OCI-LY7 (cell line): ENCODE results near the gene TSR2. TPM values are rescaled to one million over a fixed set of nuclear protein-coding genes. Genes with fewer than 3 reads are reported as not detected.

Source experiments
- BruUV-seq: library from RNA; stranded (reverse); fragments of 400-500 nt; replicated peaks from 2 replicates; lab custom pipeline; 2021; lab: Mats Ljungman, UMichigan
- CTCF ChIA-PET: fragments of 300-600 bp; sonication (Branson Sonifier 250); formaldehyde crosslinking; loops from one replicate; lab custom pipeline; 2022; ENCODE audit warnings: antibody characterized with exemption; ENCODE audit not compliant: unreplicated experiment; lab: Charles Lee
- POLR2A ChIA-PET: fragments of 300-600 bp; sonication (Branson Sonifier 250); formaldehyde crosslinking; loops from one replicate; lab custom pipeline; 2022; ENCODE audit warnings: antibody characterized with exemption; lab: Charles Lee
- DNase-seq: peaks from one replicate; pipeline ENCODE4 v3.0.0-alpha.2; 2015; ENCODE audit warnings: low spot score
- H2AFZ ChIP-seq: fragments of 200-600 bp; sonication (generic), shearing (Covaris generic); 2 replicates; pipeline ENCODE4 v1.6.1; 2014; ENCODE audit warnings: mild to moderate bottlenecking, antibody characterized with exemption, low read length, moderate library complexity
- H3K27ac ChIP-seq: fragments of 200-600 bp; sonication (generic); 2 replicates; pipeline ENCODE4 v1.5.1; 2014; ENCODE audit warnings: mixed run types, low read depth, mild to moderate bottlenecking, moderate library complexity, low read length, inconsistent platforms; ENCODE audit not compliant: poor library complexity, severe bottlenecking
- H3K36me3 ChIP-seq: fragments of 200-600 bp; sonication (generic); 2 replicates; pipeline ENCODE4 v1.6.1; 2014; ENCODE audit warnings: mild to moderate bottlenecking, antibody characterized with exemption, low read length, moderate library complexity, mixed read lengths; ENCODE audit not compliant: insufficient read depth
- H3K4me1 ChIP-seq: fragments of 200-600 bp; sonication (generic); 2 replicates; pipeline ENCODE4 v1.5.1; 2014; ENCODE audit warnings: mild to moderate bottlenecking, low read length; ENCODE audit not compliant: insufficient read depth, poor library complexity, severe bottlenecking
- H3K4me2 ChIP-seq: fragments of 200-600 bp; sonication (generic); 2 replicates; pipeline ENCODE4 v1.6.1; 2014; ENCODE audit warnings: mild to moderate bottlenecking, low read length
- H3K4me3 ChIP-seq: fragments of 200-600 bp; sonication (generic); 2 replicates; pipeline ENCODE4 v1.5.1; 2014; ENCODE audit warnings: mild to moderate bottlenecking, low read depth, low read length; ENCODE audit not compliant: poor library complexity, severe bottlenecking
- H3K79me2 ChIP-seq: fragments of 200-600 bp; sonication (generic); 2 replicates; pipeline ENCODE4 v1.6.1; 2016; ENCODE audit warnings: low read depth, mild to moderate bottlenecking, low read length, moderate library complexity, mixed read lengths; ENCODE audit not compliant: insufficient read depth
- H3K9me2 ChIP-seq: fragments of 200-600 bp; sonication (generic); 2 replicates; pipeline ENCODE4 v1.6.1; 2016; ENCODE audit warnings: mild to moderate bottlenecking, low read length, mixed read lengths; ENCODE audit not compliant: insufficient read depth
- H3K9me3 ChIP-seq: fragments of 200-600 bp; sonication (generic); 2 replicates; pipeline ENCODE4 v1.6.1; 2014; ENCODE audit warnings: mild to moderate bottlenecking, mixed run types, low read length, mixed read lengths
- H4K20me1 ChIP-seq: fragments of 200-600 bp; sonication (generic); 2 replicates; pipeline ENCODE4 v1.6.1; 2014; ENCODE audit warnings: mild to moderate bottlenecking, antibody characterized with exemption, low read length, moderate library complexity, mixed read lengths; ENCODE audit not compliant: insufficient read depth
- CTCF ChIP-seq: fragments of 200-600 bp; sonication (generic); conservative IDR thresholded peaks from 2 replicates; pipeline ENCODE4 v1.5.1; 2014; ENCODE audit warnings: mild to moderate bottlenecking, antibody characterized with exemption, low read length, moderate library complexity, mixed read lengths
- EZH2phosphoT487 ChIP-seq: fragments of 200-600 bp; sonication (generic); IDR thresholded peaks from 2 replicates; pipeline ENCODE4 v1.6.1; 2018; ENCODE audit warnings: low read depth, borderline replicate concordance, mild to moderate bottlenecking, mixed run types, antibody characterized with exemption, low read length, moderate library complexity, mixed read lengths
- intact Hi-C: fragments of 100-400 bp; cut with micrococcal nuclease; formaldehyde crosslinking; loops from one replicate; pipeline ENCODE4 v1.10.0; 2022; ENCODE audit not compliant: unreplicated experiment
- total RNA-seq, 2 experiments: library from RNA; depleted of rRNA in 1 of 2; stranded (reverse); fragments of >200 nt in 1 of 2; shearing (Covaris generic) in 1 of 2; gene quantifications; 2 replicates each; pipeline ENCODE4 v1.2.3, GENCODE V29; 2014 to 2022

Gene TSR2
- total RNA-seq, 2 experiments from 2014 or later: 14.6 to 30.7 TPM

GRCh38 chrX:54492340-54492739 lies 52.1 kb downstream of the TSR2 start:
- BruUV-seq: no TSS peak
- Histone ChIP-seq H3K79me2 (no peaks in the 10 kb centered on the region), H3K27ac (no peak overlapping the region), H3K4me1 (no peaks in the 10 kb centered on the region), H2AFZ (no peak overlapping the region), H3K4me3 (no peak overlapping the region), H4K20me1 (no peaks in the 10 kb centered on the region), H3K36me3 (no peaks in the 10 kb centered on the region), H3K4me2 (no peak overlapping the region), H3K9me2 (no peaks in the 10 kb centered on the region), H3K9me3 (no peaks in the 10 kb centered on the region)
- DNase-seq: no peak
- TF ChIP-seq EZH2phosphoT487 (no peak), CTCF (no peak)
- POLR2A ChIA-PET: interaction anchor here (0.7 kb wide), 1 partner anchor 70 kb away, joined by 6 read pairs; no protein-coding TSS in a partner anchor
- intact Hi-C loops: no loop called here
- CTCF ChIA-PET: no interaction called here

- Histone ChIP-seq H3K36me3 (no peaks in the 10 kb centered on the region), H2AFZ (no peak overlapping the region), H3K9me3 (no peaks in the 10 kb centered on the region), H3K4me1 (no peaks in the 10 kb centered on the region), H3K9me2 (no peaks in the 10 kb centered on the region), H3K4me2 (no peak overlapping the region), H3K4me3 (no peak overlapping the region), H3K79me2 (no peaks in the 10 kb centered on the region), H4K20me1 (no peaks in the 10 kb centered on the region), H3K27ac (no peak overlapping the region)
- CTCF ChIA-PET: no interaction called here
- intact Hi-C loops: no loop called here
- TF ChIP-seq EZH2phosphoT487 (no peak), CTCF (no peak)
- POLR2A ChIA-PET: no interaction called here
- BruUV-seq: no TSS peak
- no peak for DNase-seq
These were observed 54.2 kb downstream of the TSR2 start for GRCh38 chrX:54494166-54494988.

Other genes with a start within 250 kb of the TSR2 start
- gene WNK3, start 82.4 kb upstream of the TSR2 start, total RNA-seq (2014; rRNA removed; shearing (Covaris generic)): not detected in 2 replicates
- 0.17 TPM in 1 of 2 replicates, not detected in the other for gene WNK3, start 82.4 kb upstream of the TSR2 start, total RNA-seq (2022)
- 0.15 and 0.16 TPM in 2 replicates for gene FGD1, start 55.8 kb downstream of the TSR2 start, total RNA-seq (2014; rRNA removed; shearing (Covaris generic))
- 0.07 and 0.08 TPM in 2 replicates for gene FGD1, start 55.8 kb downstream of the TSR2 start, total RNA-seq (2022)
- gene GNL3L, start 89.8 kb downstream of the TSR2 start, total RNA-seq (2014; rRNA removed; shearing (Covaris generic)): 45.1 and 45.7 TPM in 2 replicates
- 63.4 and 71.5 TPM in 2 replicates for gene GNL3L, start 89.8 kb downstream of the TSR2 start, total RNA-seq (2022)